Lower leg skin (tissue), 4 donors: ENCODE data around the gene RASSF9. TPM values are rescaled to one million over a fixed set of nuclear protein-coding genes. Genes with fewer than 3 reads are reported as not detected.

Experiments used
- DNase-seq, 2 donors: peaks; one replicate each; pipeline ENCODE4 v3.0.0-alpha.2; 2019; ENCODE audit warnings: low spot score in 2 of 2
- H3K4me3 ChIP-seq: fragments of 200-600 bp; sonication (generic); 2 replicates; pipeline ENCODE4 v1.5.1; 2017; ENCODE audit warnings: mild to moderate bottlenecking, low read depth; ENCODE audit not compliant: poor library complexity, severe bottlenecking
- CTCF ChIP-seq, 3 donors: fragments of 450-650 bp; IDR thresholded peaks; one replicate each; pipeline ENCODE4 v1.5.1; 2016; ENCODE audit warnings: antibody characterized with exemption in 3 of 3, mild to moderate bottlenecking in 3 of 3, moderate library complexity in 2 of 3
- POLR2A ChIP-seq, 2 donors: fragments of 450-650 bp; IDR thresholded peaks; one replicate each; pipeline ENCODE4 v1.6.1; 2016 to 2017; ENCODE audit warnings: antibody characterized with exemption in 2 of 2, mild to moderate bottlenecking in 1 of 2, moderate library complexity in 1 of 2
- WGBS, 2 donors: methylation state at CpG; one replicate each; pipeline ENCODE4 v1.1.5; 2018; 5-methylcytosine and 5-hydroxymethylcytosine counted together
- intact Hi-C: fragments of 100-400 bp; cut with DNase I; formaldehyde crosslinking; loops from one replicate; pipeline ENCODE4 v1.15.0; 2023; ENCODE audit warnings: low total_unique reads
- total RNA-seq, 4 donors: library from RNA; depleted of rRNA; stranded (reverse); fragments of >200 nt; gene quantifications; one replicate each; pipeline ENCODE4 v1.1.0, GENCODE V29; 2016

RASSF9 gene
- total RNA-seq, 4 donors from 2014 or later = 1.8 to 4.6 (median 2.2) TPM

- TF ChIP-seq POLR2A (IDR thresholded peaks at IDR 0.05) (no peak), CTCF (IDR thresholded peaks at IDR 0.05) (no peak)
- no peak for DNase-seq
- H3K4me3 ChIP-seq = no peak overlapping the region
- intact Hi-C loops = no loop called here
These were observed 10.5 kb downstream of the RASSF9 start for GRCh38 chr12:85825746-85826145.

GRCh38 chr12:85823436-85824180 lies 12.6 kb downstream of the RASSF9 start:
- 75 to 81% methylated on average over 4 of the region's 4 CpGs for WGBS, 2 donors
- intact Hi-C loops = no loop called here
- DNase-seq = no peak
- no peak overlapping the region for H3K4me3 ChIP-seq
- TF ChIP-seq POLR2A (IDR thresholded peaks at IDR 0.05) = no peak
- TF ChIP-seq CTCF (IDR thresholded peaks at IDR 0.05) = no peak

DNA sequence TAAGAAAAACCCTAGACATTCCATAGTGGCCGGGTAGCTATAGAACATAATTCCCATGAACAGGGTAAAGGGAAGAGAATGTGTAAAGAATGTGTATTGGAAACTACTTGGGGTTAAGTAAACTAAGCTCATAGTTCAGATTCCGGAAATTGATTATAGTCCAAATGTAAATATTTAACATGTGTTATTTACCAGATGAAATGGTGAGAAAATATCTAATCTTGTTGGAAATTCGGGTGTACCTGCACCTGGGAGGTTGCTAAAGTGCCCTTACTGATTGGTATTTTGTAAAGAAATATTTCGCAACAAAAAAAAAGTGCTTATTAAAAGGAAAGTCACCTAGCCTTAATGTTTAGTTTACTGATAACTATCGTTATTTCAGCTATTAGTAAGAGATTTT lies 14.4 kb downstream of the RASSF9 start:
- no peak for DNase-seq
- intact Hi-C loops = no loop called here
- 64 to 69% methylated on average over 5 of the region's 5 CpGs for WGBS, 2 donors
- TF ChIP-seq CTCF (IDR thresholded peaks at IDR 0.05) = no peak
- TF ChIP-seq POLR2A (IDR thresholded peaks at IDR 0.05) = no peak
- H3K4me3 ChIP-seq = no peak overlapping the region

DNA sequence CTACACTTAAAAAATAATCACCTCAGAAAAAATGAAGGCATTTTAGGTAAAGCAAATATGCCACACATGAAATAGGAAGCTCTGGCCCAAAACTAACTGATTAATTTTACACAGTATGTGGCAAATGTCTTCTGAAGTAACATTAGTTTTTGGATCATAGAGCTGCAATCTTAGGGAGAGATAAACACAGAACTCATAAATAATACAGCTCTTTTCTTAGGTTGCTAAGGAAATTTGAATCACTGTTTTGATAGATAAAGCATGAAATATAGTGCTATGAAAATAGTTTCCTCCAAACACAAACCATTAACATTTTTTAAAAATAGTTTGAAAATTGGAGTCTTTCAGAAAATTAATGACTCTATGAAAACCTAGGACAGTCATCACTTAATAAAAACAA lies 15.0 kb downstream of the RASSF9 start:
- no peak for TF ChIP-seq POLR2A (IDR thresholded peaks at IDR 0.05)
- TF ChIP-seq CTCF (IDR thresholded peaks at IDR 0.05) = no peak
- intact Hi-C loops = no loop called here
- DNase-seq = no peak
- no peak overlapping the region for H3K4me3 ChIP-seq

DNA sequence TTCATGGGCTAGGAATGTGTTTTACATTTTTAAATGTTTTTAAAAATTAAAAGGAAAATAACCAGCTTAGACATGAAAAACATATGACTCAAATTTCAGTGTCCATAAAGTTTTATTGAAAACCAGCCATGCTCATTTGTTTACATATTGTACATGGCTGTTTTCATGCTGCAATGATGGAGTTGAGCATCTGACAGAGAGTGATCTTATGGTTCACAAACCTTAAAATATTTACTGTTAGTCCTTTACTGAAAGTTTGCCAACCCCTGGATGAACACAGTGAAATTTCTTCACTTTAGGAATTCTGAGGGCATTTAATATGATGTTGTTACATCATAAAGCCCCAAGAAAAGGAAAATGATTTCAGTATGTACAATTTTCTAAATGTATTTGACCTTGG lies 16.1 kb downstream of the RASSF9 start:
- intact Hi-C loops = no loop called here
- no peak overlapping the region for H3K4me3 ChIP-seq
- TF ChIP-seq CTCF (IDR thresholded peaks at IDR 0.05) (no peak), POLR2A (IDR thresholded peaks at IDR 0.05) (no peak)
- no peak for DNase-seq

DNA sequence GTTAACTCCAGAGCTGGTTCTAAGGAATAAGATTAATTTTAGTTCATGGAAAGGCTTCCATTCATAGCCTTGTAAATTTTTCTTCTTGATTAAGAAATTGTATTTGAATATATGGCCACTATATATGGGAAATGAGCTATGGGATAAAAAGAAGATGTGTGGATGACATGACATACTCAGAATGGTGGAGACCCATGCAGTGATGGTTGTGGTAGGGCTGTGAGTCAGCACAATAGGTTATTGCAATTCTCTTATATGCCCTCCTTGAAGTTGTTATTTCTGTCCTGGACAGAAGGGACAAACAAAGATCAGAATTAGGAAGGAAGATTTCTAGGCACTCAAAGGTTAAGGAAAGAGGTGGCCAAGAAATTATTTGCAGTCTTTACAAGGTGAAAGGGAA lies 21.5 kb downstream of the RASSF9 start:
- H3K4me3 ChIP-seq = no peak overlapping the region
- DNase-seq = no peak
- TF ChIP-seq CTCF (IDR thresholded peaks at IDR 0.05) = no peak
- intact Hi-C loops = no loop called here
